ENCODE measurements around the gene BCAS3.

The BCAS3 gene

GRCh38 chr17:61393550-61393903 lies 715.9 kb downstream of the BCAS3 start:
- DNase-seq: no peak

- no peak for DNase-seq
Measured at GRCh38 chr17:61393904-61394629, 716.4 kb downstream of the BCAS3 start.

GRCh38 chr17:61394630-61395408 lies 717.2 kb downstream of the BCAS3 start:
- no peak for DNase-seq

- DNase-seq: no peak
Measured at GRCh38 chr17:61395409-61395982, 717.8 kb downstream of the BCAS3 start.

- no peak for DNase-seq
Measured at GRCh38 chr17:61395983-61396585, 718.4 kb downstream of the BCAS3 start.

- DNase-seq: no peak
Measured at GRCh38 chr17:61396586-61397085, 719.0 kb downstream of the BCAS3 start.

- no peak for DNase-seq
Measured at GRCh38 chr17:61397086-61397842, 719.6 kb downstream of the BCAS3 start.

GRCh38 chr17:61398721-61399130 lies 721.1 kb downstream of the BCAS3 start:
- no peak for DNase-seq

GRCh38 chr17:61399131-61400065 lies 721.7 kb downstream of the BCAS3 start, which contains the start of gene TBX2:
TBX2 (plus strand) TSS chr17:61399843; CDS start chr17:61400177, 334 bp downstream.
- no peak for DNase-seq

GRCh38 chr17:61400066-61400716 lies 722.5 kb downstream of the BCAS3 start:
- DNase-seq: no peak

- no peak for DNase-seq
Measured at GRCh38 chr17:61400717-61401388, 723.2 kb downstream of the BCAS3 start.

- DNase-seq: no peak
Measured at GRCh38 chr17:61401389-61402072, 723.9 kb downstream of the BCAS3 start.

- no peak for DNase-seq
Measured at GRCh38 chr17:61402073-61402541, 724.5 kb downstream of the BCAS3 start.

GRCh38 chr17:61402978-61403800 lies 725.5 kb downstream of the BCAS3 start:
- no peak for DNase-seq

- DNase-seq: no peak
Measured at GRCh38 chr17:61403801-61404662, 726.4 kb downstream of the BCAS3 start.

GRCh38 chr17:61404663-61404912 lies 726.9 kb downstream of the BCAS3 start:
- no peak for DNase-seq

- DNase-seq: no peak
Measured at GRCh38 chr17:61404913-61405685, 727.4 kb downstream of the BCAS3 start.

All from CD4-positive, alpha-beta T cell treated with Interleukin-15 for 1 hour (primary cell).